Measurements from ENCODE around the gene VPS33A.
A peak's percentile ranks its signal among the peaks of the same experiment; 100 is the strongest.

VPS33A gene

GRCh38 chr12:122197612-122197966 is 68.7 kb downstream of the VPS33A start:
- DNase-seq (ENCODE audit: low spot score), result no peak
- TF ChIP-seq, protein P1, sequence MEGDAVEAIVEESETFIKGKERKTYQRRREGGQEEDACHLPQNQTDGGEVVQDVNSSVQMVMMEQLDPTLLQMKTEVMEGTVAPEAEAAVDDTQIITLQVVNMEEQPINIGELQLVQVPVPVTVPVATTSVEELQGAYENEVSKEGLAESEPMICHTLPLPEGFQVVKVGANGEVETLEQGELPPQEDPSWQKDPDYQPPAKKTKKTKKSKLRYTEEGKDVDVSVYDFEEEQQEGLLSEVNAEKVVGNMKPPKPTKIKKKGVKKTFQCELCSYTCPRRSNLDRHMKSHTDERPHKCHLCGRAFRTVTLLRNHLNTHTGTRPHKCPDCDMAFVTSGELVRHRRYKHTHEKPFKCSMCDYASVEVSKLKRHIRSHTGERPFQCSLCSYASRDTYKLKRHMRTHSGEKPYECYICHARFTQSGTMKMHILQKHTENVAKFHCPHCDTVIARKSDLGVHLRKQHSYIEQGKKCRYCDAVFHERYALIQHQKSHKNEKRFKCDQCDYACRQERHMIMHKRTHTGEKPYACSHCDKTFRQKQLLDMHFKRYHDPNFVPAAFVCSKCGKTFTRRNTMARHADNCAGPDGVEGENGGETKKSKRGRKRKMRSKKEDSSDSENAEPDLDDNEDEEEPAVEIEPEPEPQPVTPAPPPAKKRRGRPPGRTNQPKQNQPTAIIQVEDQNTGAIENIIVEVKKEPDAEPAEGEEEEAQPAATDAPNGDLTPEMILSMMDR (IDR thresholded peaks at IDR 0.05; ENCODE audit: extremely low read depth, missing control alignments), result no peak

DNA sequence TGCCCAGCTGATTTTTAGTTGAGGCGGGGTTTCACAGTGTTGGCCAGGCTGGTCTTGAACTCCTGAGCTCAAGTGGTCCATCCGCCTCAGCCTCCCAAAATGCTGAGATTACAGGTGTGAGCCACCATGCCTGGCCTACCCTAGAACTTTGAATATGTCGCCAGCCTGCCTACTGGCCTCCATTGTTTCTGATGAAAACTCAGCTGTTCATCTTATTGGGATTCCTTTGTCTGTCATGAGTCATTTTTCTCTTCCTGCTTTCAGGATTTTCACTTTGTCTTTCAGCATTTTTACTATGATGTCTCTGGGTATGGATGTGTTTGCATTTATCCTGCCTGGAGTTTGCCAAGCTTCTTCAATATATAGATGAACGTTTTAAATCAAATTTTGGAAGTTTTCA is 70.9 kb downstream of the VPS33A start:
- TF ChIP-seq, protein P1 (IDR thresholded peaks at IDR 0.05; ENCODE audit: extremely low read depth, missing control alignments), result no peak
- DNase-seq (ENCODE audit: low spot score), result no peak

- no peak for DNase-seq (ENCODE audit: low spot score)
- TF ChIP-seq, protein P1 (IDR thresholded peaks at IDR 0.05; ENCODE audit: extremely low read depth, missing control alignments), result no peak
Measured at GRCh38 chr12:122194804-122195203, 71.5 kb downstream of the VPS33A start.

- DNase-seq (ENCODE audit: low spot score), result no peak
- TF ChIP-seq, protein P1 (IDR thresholded peaks at IDR 0.05; ENCODE audit: extremely low read depth, missing control alignments), result no peak
Measured at GRCh38 chr12:122192441-122192840, 73.9 kb downstream of the VPS33A start.

GRCh38 chr12:122190842-122191668 is 75.2 kb downstream of the VPS33A start:
- DNase-seq (ENCODE audit: low spot score), result peak; percentile 88
- TF ChIP-seq, protein P1 (IDR thresholded peaks at IDR 0.05; ENCODE audit: extremely low read depth, missing control alignments), result peak; percentile 80

DNA sequence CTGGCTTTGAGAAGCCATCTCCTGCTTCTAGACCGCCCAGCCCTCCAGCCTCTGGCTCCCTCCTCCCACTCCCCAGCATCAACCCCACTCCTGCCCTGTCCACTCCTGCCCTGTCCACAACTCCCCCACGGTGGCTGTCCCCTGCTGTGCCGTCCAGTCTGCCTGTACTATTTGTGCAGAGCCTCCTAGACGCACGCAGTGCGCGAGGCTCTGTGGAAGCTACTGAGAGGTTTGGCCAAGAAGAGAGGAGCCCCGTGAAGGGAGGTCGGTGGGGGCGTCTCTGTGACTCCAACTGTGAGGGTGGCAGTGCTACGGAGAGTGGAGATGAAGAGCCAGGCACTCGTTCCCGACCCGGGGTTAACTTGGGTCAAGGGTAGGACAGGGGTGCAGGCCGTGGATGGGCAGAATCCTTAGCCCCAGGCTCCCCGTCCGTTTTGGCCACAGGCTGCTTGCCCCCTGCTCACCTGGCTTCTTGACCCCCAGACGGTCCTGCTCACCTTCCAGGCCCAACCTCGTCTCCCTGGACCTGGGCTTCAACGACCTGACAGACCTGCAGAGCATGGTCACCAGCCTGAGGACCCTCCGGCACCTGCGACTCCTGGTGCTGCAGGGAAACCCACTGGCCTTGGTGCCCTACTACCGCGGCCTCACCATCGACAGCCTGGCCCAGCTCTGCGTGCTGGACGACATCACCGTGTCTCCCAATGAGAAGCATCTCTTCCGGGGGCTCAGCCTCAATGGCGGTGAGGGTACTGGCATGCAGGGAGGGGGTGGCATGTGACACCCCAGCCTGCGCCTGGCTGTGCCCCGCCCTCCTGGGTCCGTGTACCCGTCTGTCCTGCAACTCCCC is 76.4 kb downstream of the VPS33A start:
- TF ChIP-seq, protein P1 (IDR thresholded peaks at IDR 0.05; ENCODE audit: extremely low read depth, missing control alignments), result no peak

DNA sequence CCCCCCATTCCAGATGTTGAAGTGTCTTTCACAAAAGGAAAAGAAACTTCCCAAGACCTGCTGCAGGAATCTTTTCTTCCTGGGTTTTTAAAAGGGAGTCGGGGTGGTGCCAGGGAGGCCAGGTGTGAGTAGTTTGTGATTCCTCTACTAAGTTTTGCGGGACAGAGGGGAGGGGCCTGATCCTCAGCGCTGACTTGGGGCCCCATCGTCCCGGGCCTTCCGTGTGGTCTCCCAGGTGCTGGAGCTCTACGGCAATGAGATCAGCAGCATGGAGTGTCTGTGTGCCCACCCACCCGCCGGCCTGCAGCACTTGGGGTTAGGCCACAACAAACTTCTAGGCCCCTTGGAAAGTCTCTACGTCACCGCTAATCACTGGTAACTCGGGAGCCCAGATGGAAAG is 78.8 kb downstream of the VPS33A start:
- no peak for DNase-seq (ENCODE audit: low spot score)
- TF ChIP-seq, protein P1 (IDR thresholded peaks at IDR 0.05; ENCODE audit: extremely low read depth, missing control alignments), result no peak

More for the DNA sequence above, 76.4 kb downstream of the VPS33A start:
- no peak for DNase-seq (ENCODE audit: low spot score)
